SK-N-SH treated with all-trans-retinoic acid at 6 μM for 48 hours (cell line): ENCODE measurements around the gene SHANK1.

Experiments
- ARNTL ChIP-seq: fragments of 450-650 bp; formaldehyde crosslinking; IDR thresholded peaks from 2 replicates; pipeline ENCODE4 v1.5.0; 2020; ENCODE audit warnings: low read depth, mild to moderate bottlenecking, moderate library complexity, borderline replicate concordance
- POU6F1 ChIP-seq: fragments of 250-450 bp; sonication (Bioruptor Pico); IDR thresholded peaks from 2 replicates; pipeline ENCODE4 v1.8.0; 2021; ENCODE audit warnings: low read depth, mild to moderate bottlenecking, moderate library complexity, borderline replicate concordance
- ZFP3 ChIP-seq: fragments of 250-450 bp; sonication (Bioruptor Pico); IDR thresholded peaks from 2 replicates; pipeline ENCODE4 v1.5.0; 2020; ENCODE audit warnings: mild to moderate bottlenecking, moderate library complexity

GRCh38 chr19:50716178-50717025, 3.2 kb downstream of the SHANK1 start:
- no peak for TF ChIP-seq ZFP3
- no peak for TF ChIP-seq ARNTL (CRISPR knock-in tag)
- TF ChIP-seq POU6F1 (CRISPR knock-in tag): no peak
